Renal cortical epithelial cell (primary cell): ENCODE results near the gene ZNF652. TPM values are rescaled to one million over a fixed set of nuclear protein-coding genes. Genes with fewer than 3 reads are reported as not detected.
A peak's percentile ranks its signal among the peaks of the same experiment; 100 is the strongest.
"Not testable (repeated sequence)": the region's sequence is repeated elsewhere in the genome, so short reads cannot be mapped to it uniquely, and the experiment has no call there.

Experiments used
- DNase-seq: peaks from one replicate; pipeline ENCODE4 v3.0.0-alpha.2; 2011; ENCODE audit warnings: low read depth
- total RNA-seq: library from RNA; depleted of rRNA; stranded (reverse); fragments of >200 nt; gene quantifications from 2 replicates; pipeline ENCODE4 v1.2.3, GENCODE V29; 2014

The ZNF652 gene
- total RNA-seq, 1 donor from 2014 or later: 28.4 TPM

- not testable (repeated sequence) for DNase-seq
These were observed 100.5 kb downstream of the ZNF652 start for GRCh38 chr17:49261540-49261939.

DNA sequence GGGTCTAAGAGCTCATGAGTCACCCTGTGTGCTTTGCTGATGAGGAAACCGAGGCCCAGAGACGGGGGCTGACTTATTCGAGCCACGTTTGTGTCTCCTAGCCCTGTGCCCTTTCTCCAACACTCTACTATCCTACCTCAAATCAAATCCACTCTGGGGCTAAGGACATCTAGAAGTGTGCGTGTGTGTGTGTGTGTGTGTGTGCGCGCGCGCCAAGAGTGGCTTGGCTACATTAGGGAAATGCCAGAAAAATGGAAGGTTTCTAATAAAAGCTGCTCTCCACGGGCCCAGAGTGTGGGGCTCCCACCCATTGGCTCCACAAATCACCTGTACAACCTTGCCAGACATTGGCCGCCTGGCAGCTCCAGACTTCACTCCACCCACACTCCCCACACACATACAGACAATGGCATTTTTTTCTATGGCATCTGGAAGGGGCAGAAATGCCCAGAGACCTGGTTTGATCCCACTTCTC lies 101.2 kb downstream of the ZNF652 start:
- peak; percentile 74 for DNase-seq

- DNase-seq: peak; percentile 21
These were observed 101.8 kb downstream of the ZNF652 start for GRCh38 chr17:49260011-49260816.

DNA sequence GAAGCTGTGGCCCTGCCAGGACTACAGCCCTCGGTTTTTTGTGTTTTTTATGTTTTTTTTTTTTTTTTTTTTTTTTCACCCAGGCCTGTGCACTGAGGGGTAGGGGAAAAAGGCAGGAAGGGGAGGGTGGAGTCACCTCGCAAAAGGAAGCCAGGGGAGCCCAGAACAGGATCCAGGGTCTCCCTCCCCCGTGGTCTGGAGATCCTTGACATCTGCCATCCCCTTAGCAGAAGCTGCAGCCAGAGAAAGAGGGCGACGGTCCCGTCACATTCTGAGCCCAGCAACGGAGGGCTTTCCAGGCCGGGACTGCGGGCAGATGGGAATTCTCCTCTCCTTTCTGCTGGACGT lies 102.4 kb downstream of the ZNF652 start:
- no peak for DNase-seq

GRCh38 chr17:49258394-49258793 lies 103.7 kb downstream of the ZNF652 start:
- no peak for DNase-seq

- DNase-seq: no peak
These were observed 106.9 kb downstream of the ZNF652 start for GRCh38 chr17:49255125-49255524.

- DNase-seq: no peak
These were observed 108.0 kb downstream of the ZNF652 start for GRCh38 chr17:49254066-49254465.

GRCh38 chr17:49252148-49252695 lies 109.8 kb downstream of the ZNF652 start:
- no peak for DNase-seq

DNA sequence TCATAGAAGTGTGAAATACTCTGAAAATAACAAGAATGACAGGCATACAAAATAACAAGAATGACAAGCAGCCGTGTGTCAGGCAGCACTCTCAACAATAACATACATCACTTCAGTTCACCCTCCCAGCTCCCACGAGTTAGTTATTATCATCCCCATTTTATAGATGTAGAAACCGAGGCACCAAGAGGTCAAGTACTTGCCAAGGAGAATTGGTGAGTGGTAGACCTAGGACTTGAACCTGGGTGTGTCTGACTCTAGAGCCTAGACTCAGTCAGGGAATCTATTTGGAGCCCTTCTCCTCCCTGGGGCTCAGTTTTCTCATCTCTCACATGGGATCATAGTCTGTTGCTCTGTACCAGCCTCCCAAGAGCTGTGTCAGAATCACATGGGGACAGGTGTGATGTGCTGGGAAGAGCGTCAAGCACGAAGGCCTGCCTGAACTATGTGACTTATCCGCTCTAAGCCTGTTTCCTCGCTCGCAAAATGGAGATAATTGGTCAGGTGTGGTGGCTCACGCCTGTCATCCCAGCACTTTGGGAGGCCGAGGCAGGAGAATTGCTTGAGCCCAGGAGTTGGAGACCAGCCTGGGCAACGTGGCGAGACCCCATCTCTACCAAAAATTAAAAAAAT lies 112.0 kb downstream of the ZNF652 start:
- no peak for DNase-seq

GRCh38 chr17:49249292-49249794 lies 112.7 kb downstream of the ZNF652 start:
- DNase-seq: peak; percentile 15

DNA sequence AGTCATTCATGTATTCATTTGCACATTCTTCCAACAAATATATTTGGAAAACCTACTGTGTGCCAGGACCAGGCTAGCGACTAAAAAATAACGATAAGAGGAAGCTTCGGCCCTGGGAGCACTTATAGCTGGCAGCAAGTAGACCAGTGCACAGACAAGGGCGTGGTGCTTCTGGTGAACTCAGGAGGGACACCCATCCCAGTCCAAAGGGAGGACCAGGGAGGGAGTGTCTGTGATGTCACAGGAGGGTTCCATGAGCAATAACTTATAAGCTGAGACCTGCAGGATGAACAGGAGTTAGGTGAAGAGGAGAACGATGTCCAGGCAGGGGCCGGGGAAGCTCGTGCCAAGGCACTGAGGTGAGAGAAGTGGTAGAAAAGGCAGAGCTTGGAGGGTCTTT lies 114.1 kb downstream of the ZNF652 start:
- DNase-seq: no peak

GRCh38 chr17:49244839-49245238 lies 117.2 kb downstream of the ZNF652 start:
- no peak for DNase-seq

Other genes with a start within 250 kb of the ZNF652 start
- 1.2 and 2.2 TPM in 2 replicates for gene B4GALNT2, start 229.5 kb downstream of the ZNF652 start, total RNA-seq
- gene GNGT2, start 151.7 kb downstream of the ZNF652 start, total RNA-seq: not detected in 2 replicates
- 0.17 TPM in 1 of 2 replicates, not detected in the other for gene ABI3, start 151.5 kb downstream of the ZNF652 start, total RNA-seq
- 0.05 TPM in 1 of 2 replicates, not detected in the other for gene PHOSPHO1, start 131.5 kb downstream of the ZNF652 start, total RNA-seq
- 166 and 219 TPM in 2 replicates for gene PHB1, start 52.6 kb upstream of the ZNF652 start, total RNA-seq
- gene NGFR, start 133.0 kb upstream of the ZNF652 start, total RNA-seq: 0.25 TPM in 1 of 2 replicates, not detected in the other
- gene NXPH3, start 213.6 kb upstream of the ZNF652 start, total RNA-seq: 0.10 TPM in 1 of 2 replicates, not detected in the other